ENCODE data around the gene ZG16.

Gene ZG16

DNA sequence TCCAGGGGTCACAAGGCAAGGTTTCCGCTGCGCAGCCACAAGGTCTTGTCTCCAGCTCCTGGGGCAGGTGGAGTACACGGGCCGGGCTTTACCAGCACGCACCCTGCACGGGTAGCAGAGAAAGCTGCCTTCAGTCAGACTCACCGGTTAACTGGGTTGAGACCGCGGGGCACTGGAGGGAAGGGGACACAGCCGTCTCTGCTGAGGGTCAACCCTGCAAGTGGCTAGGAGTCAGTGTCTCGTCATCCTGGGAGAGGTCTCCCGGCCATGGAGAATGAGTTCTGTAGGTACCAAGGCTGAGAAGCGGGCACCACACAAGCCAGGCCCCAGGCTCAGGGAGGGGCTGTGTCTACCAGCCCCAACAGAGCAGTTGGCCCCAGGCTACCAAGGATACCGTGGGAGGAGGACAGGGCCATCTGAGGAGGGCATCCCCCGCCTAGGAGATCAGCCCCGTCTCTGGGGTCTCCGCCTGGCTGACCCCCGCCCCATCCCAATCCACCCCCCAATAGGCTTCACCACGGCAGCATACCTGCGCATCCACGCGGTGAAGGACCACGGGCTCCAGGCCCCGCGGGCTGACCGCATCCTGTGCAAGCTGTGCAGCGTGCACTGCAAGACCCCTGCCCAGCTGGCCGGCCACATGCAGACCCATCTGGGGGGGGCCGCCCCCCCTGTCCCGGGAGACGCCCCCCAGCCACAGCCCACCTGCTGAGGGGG, 31.1 kb downstream of the ZG16 start:
- DNase-seq (ENCODE audit: low read depth): no peak
- TF ChIP-seq CTCF (conservative IDR thresholded peaks at IDR 0.05; ENCODE audit: low read depth, low read length): no peak
- H3K4me3 ChIP-seq (ENCODE audit: low read length): peak overlapping the region; percentile 64

GRCh38 chr16:29809850-29810698, 32.0 kb downstream of the ZG16 start:
- peak overlapping the region; percentile 25 for H3K4me3 ChIP-seq (ENCODE audit: low read length)
- no peak for DNase-seq (ENCODE audit: low read depth)
- TF ChIP-seq CTCF (conservative IDR thresholded peaks at IDR 0.05; ENCODE audit: low read depth, low read length): no peak

DNA sequence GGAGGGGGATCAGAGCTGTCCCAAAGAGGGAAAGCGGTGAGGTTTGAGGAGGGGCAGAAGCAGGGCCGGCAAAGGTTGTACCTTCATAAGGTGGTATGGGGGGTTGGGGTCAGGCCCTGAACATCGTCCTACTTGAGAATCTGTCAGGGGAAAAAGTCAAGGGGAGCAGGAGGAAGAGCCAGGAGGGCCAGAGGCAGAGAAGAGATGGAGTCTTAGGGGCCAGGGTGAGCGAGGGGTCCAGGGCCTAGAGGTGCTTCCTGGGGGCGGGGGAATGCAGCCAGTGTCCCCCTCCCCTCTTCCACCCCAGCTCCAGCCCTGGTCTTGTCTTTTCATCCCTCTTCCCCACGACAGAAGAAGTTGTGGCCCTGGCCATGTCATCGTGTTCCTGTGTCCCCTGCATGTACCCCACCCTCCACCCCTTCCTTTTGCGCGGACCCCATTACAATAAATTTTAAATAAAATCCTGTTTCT, 32.7 kb downstream of the ZG16 start:
- H3K4me3 ChIP-seq (ENCODE audit: low read length): no peak overlapping the region
- no peak for DNase-seq (ENCODE audit: low read depth)
- no peak for TF ChIP-seq CTCF (conservative IDR thresholded peaks at IDR 0.05; ENCODE audit: low read depth, low read length)

- no peak for TF ChIP-seq CTCF (conservative IDR thresholded peaks at IDR 0.05; ENCODE audit: low read depth, low read length)
- peak overlapping the region; percentile 56 for H3K4me3 ChIP-seq (ENCODE audit: low read length)
- DNase-seq (ENCODE audit: low read depth): peak; percentile 87
Observed at GRCh38 chr16:29811170-29811895, 33.3 kb downstream of the ZG16 start.

GRCh38 chr16:29811896-29812665, 34.0 kb downstream of the ZG16 start, which contains the start of gene PRRT2:
Gene PRRT2 (plus strand): TSS chr16:29812193. CDS start chr16:29813055, 862 bp downstream.
- TF ChIP-seq CTCF (conservative IDR thresholded peaks at IDR 0.05; ENCODE audit: low read depth, low read length): no peak
- H3K4me3 ChIP-seq (ENCODE audit: low read length): peak within 1 kb of the TSS; percentile 56
- no peak for DNase-seq (ENCODE audit: low read depth)

Measured in retinal pigment epithelial cell (primary cell).